Hepatocyte (in vitro differentiated cells): ENCODE measurements around the gene SLC19A2.

Experiments used
- CTCF ChIP-seq: fragments of 200-600 bp; sonication (generic); IDR thresholded peaks from 2 replicates; pipeline ENCODE4 v1.5.1; 2016; ENCODE audit warnings: antibody characterized with exemption, mild to moderate bottlenecking; ENCODE audit not compliant: poor library complexity
- EZH2 ChIP-seq: fragments of 200-600 bp; sonication (generic); IDR thresholded peaks from 2 replicates; pipeline ENCODE4 v1.6.1; 2016; ENCODE audit warnings: antibody characterized with exemption, mild to moderate bottlenecking, borderline replicate concordance
- EZH2phosphoT487 ChIP-seq: fragments of 200-600 bp; sonication (generic); IDR thresholded peaks from one replicate; pipeline ENCODE4 v1.6.1; 2018; ENCODE audit warnings: antibody characterized with exemption, mild to moderate bottlenecking, low read depth, moderate library complexity; ENCODE audit not compliant: unreplicated experiment, severe bottlenecking

DNA sequence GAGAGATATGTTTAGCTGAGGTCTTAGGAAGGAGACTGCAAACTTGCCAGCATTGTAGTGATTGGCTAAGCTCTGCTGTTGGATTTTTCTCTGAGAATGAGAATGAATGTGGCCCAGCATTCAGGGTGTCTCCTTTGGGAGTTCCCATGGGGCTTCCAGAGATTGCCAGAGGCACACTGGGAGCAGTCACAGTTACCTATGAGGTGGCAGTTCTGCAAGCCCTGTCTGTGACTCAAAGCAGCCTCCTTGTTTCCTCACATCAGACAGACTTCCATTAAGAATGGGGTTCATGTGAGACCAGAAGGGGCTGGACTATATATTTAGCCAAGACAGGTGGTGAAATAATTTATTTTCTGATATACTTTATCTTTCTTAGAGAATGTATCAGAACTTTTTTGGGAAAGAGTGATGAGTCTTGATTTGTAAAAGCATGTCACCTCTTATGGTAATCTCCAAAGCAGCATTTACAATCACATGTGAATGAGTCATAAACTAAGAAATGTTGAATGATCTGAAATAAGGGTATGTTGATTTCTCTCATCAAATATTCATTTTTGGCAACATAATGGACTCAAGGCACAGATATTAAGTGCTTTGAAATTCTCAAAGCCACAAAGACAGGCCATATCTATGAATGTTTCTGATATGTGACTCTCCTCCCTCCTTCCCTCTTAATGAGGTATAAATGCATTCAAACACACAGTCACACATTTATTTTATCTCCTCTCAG is 9.5 kb upstream of the SLC19A2 start:
- TF ChIP-seq CTCF, result no peak
- TF ChIP-seq EZH2, result no peak
- TF ChIP-seq EZH2phosphoT487, result no peak
